Measurements from ENCODE around the gene HDHD5.

HDHD5 gene

DNA sequence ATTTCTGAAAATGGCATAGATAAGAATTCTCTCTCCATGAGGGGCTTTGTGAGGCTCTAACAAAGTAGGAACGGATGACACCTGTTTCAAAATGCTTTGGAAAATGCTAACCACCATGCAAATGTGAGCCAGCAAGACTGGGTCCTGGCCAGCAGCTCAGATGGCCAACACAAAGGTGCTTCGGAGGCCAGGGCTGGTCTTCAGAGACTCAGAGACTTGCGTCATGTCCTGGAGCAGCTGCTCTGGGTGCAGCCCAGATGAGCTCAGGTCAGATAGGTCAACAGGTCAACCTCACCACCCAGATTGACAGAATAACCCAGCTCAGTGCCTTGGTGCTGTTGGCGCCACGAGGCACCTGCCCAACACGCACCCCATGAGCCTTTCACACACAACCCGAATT is 25.9 kb downstream of the HDHD5 start:
- Histone ChIP-seq H3K4me3 (ENCODE audit: low read length) (no peak overlapping the region), H3K9ac (ENCODE audit: low read length) (no peak overlapping the region), H3K4me1 (ENCODE audit: control insufficient read depth, insufficient read depth, low read length) (no peaks in the 10 kb centered on the region), H3K9me3 (ENCODE audit: control insufficient read depth, low read length) (no peaks in the 10 kb centered on the region), H3K27me3 (ENCODE audit: control insufficient read depth, insufficient read depth, low read length) (no peaks in the 10 kb centered on the region), H3K36me3 (ENCODE audit: control insufficient read depth, insufficient read depth, low read length) (no peaks in the 10 kb centered on the region)

DNA sequence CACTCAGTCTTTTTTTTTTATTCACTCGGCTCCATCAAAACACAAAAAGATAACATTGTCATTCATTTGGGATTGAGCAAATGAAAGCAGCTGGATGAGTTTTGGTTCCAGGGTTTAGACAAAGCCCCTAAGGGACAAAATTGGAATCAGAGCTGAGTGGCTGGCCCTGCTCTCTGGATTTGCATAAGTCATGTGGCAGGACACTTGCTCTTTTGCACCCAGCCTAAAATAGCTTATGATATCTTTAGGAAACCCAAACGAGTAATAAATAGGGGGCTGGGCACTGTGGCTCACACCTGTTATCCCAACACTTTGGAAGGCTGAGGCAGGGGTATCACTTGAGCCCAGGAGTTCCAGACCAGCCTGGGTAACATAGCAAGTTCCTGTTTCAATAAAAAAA is 27.0 kb downstream of the HDHD5 start:
- Histone ChIP-seq H3K9me3 (ENCODE audit: control insufficient read depth, low read length) (no peaks in the 10 kb centered on the region), H3K9ac (ENCODE audit: low read length) (no peak overlapping the region), H3K4me3 (ENCODE audit: low read length) (no peak overlapping the region), H3K27me3 (ENCODE audit: control insufficient read depth, insufficient read depth, low read length) (no peaks in the 10 kb centered on the region), H3K4me1 (ENCODE audit: control insufficient read depth, insufficient read depth, low read length) (no peaks in the 10 kb centered on the region), H3K36me3 (ENCODE audit: control insufficient read depth, insufficient read depth, low read length) (no peaks in the 10 kb centered on the region)

- no peaks in the 10 kb centered on the region for H3K36me3 ChIP-seq (ENCODE audit: control insufficient read depth, insufficient read depth, low read length)
- H3K9ac ChIP-seq (ENCODE audit: low read length): no peak overlapping the region
- no peaks in the 10 kb centered on the region for H3K9me3 ChIP-seq (ENCODE audit: control insufficient read depth, low read length)
- H3K27me3 ChIP-seq (ENCODE audit: control insufficient read depth, insufficient read depth, low read length): no peaks in the 10 kb centered on the region
- no peaks in the 10 kb centered on the region for H3K4me1 ChIP-seq (ENCODE audit: control insufficient read depth, insufficient read depth, low read length)
- H3K4me3 ChIP-seq (ENCODE audit: low read length): no peak overlapping the region
Measured at GRCh38 chr22:17131686-17132085, 27.4 kb downstream of the HDHD5 start.

DNA sequence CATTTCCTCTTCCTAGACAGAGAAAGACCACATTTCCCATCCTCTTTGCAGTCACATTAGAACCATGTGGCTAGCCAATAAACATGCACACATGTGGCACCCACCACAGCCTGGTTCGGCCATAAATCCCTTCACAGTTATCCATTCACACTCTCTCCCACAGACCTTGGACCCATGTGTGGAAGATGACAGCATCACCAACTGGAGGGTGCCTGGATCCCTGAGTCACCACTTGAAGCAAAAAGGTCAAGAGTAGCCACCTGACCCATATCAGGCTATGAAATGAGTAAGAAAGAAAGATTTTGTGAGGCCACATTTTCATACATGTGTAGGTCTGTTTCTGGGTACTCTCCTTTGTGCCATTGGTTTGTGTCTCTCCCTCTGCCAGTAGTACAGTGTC is 28.9 kb downstream of the HDHD5 start:
- Histone ChIP-seq H3K27me3 (ENCODE audit: control insufficient read depth, insufficient read depth, low read length) (no peaks in the 10 kb centered on the region), H3K4me3 (ENCODE audit: low read length) (no peak overlapping the region), H3K9ac (ENCODE audit: low read length) (no peak overlapping the region), H3K9me3 (ENCODE audit: control insufficient read depth, low read length) (no peaks in the 10 kb centered on the region), H3K36me3 (ENCODE audit: control insufficient read depth, insufficient read depth, low read length) (no peaks in the 10 kb centered on the region), H3K4me1 (ENCODE audit: control insufficient read depth, insufficient read depth, low read length) (no peaks in the 10 kb centered on the region)

- H3K4me1 ChIP-seq (ENCODE audit: control insufficient read depth, insufficient read depth, low read length): peaks cover 10% of the 10 kb centered on the region
Measured at GRCh38 chr22:17121233-17122195, 37.6 kb downstream of the HDHD5 start, which contains the start of gene TMEM121B. TSS of gene TMEM121B (minus strand) at chr22:17121360. CDS start at chr22:17121127, 233 bp downstream.

DNA sequence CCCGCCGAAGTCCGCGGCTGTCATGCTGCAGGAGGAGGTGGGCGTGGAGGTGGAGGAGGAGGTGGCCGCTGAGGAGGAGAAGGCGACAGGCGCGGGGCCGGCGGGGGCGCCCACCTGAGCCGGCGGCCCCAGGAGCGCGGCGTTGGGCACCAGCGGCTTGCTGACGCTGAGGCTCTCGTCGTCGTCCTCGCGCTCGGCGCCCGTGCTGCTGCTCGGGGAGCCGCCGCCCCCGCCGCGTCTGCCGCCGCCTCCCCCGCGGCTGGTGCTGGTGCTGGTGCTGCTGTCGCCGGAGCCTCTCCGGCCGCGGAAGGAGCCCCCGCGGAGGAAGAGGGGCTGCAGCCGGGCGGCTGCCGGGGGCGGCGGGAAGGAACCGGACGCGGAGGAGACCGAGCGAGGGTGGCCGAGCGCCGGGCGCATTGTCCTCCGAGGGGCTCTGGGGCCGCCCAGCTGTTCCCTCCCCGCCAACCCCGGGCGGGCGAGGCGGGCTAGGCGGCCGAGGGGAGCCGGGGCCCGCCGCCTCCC is 38.3 kb downstream of the HDHD5 start:
- H3K9ac ChIP-seq (ENCODE audit: low read length): no peak overlapping the region
- no peaks in the 10 kb centered on the region for H3K9me3 ChIP-seq (ENCODE audit: control insufficient read depth, low read length)
- no peaks in the 10 kb centered on the region for H3K36me3 ChIP-seq (ENCODE audit: control insufficient read depth, insufficient read depth, low read length)
- peaks cover 37% of the 10 kb centered on the region for H3K27me3 ChIP-seq (ENCODE audit: control insufficient read depth, insufficient read depth, low read length)
- H3K4me1 ChIP-seq (ENCODE audit: control insufficient read depth, insufficient read depth, low read length): peaks cover 10% of the 10 kb centered on the region
- H3K4me3 ChIP-seq (ENCODE audit: low read length): no peak overlapping the region

More at GRCh38 chr22:17121233-17122195, 37.6 kb downstream of the HDHD5 start, which contains the start of gene TMEM121B:
- no peaks in the 10 kb centered on the region for H3K36me3 ChIP-seq (ENCODE audit: control insufficient read depth, insufficient read depth, low read length)
- H3K27me3 ChIP-seq (ENCODE audit: control insufficient read depth, insufficient read depth, low read length): peaks cover 37% of the 10 kb centered on the region
- H3K4me3 ChIP-seq (ENCODE audit: low read length): no peak within 1 kb of the TSS
- H3K9me3 ChIP-seq (ENCODE audit: control insufficient read depth, low read length): no peaks in the 10 kb centered on the region
- no peak within 1 kb of the TSS for H3K9ac ChIP-seq (ENCODE audit: low read length)

GRCh38 chr22:17120281-17120680 is 38.8 kb downstream of the HDHD5 start:
- Histone ChIP-seq H3K9ac (ENCODE audit: low read length) (no peak overlapping the region), H3K4me3 (ENCODE audit: low read length) (no peak overlapping the region), H3K27me3 (ENCODE audit: control insufficient read depth, insufficient read depth, low read length) (peaks cover 37% of the 10 kb centered on the region), H3K9me3 (ENCODE audit: control insufficient read depth, low read length) (no peaks in the 10 kb centered on the region), H3K36me3 (ENCODE audit: control insufficient read depth, insufficient read depth, low read length) (no peaks in the 10 kb centered on the region), H3K4me1 (ENCODE audit: control insufficient read depth, insufficient read depth, low read length) (peaks cover 10% of the 10 kb centered on the region)

GRCh38 chr22:17119481-17120202 is 39.4 kb downstream of the HDHD5 start:
- H3K9ac ChIP-seq (ENCODE audit: low read length): no peak overlapping the region
- no peaks in the 10 kb centered on the region for H3K36me3 ChIP-seq (ENCODE audit: control insufficient read depth, insufficient read depth, low read length)
- peaks cover 10% of the 10 kb centered on the region for H3K4me1 ChIP-seq (ENCODE audit: control insufficient read depth, insufficient read depth, low read length)
- no peaks in the 10 kb centered on the region for H3K9me3 ChIP-seq (ENCODE audit: control insufficient read depth, low read length)
- H3K27me3 ChIP-seq (ENCODE audit: control insufficient read depth, insufficient read depth, low read length): peaks cover 37% of the 10 kb centered on the region
- no peak overlapping the region for H3K4me3 ChIP-seq (ENCODE audit: low read length)

DNA sequence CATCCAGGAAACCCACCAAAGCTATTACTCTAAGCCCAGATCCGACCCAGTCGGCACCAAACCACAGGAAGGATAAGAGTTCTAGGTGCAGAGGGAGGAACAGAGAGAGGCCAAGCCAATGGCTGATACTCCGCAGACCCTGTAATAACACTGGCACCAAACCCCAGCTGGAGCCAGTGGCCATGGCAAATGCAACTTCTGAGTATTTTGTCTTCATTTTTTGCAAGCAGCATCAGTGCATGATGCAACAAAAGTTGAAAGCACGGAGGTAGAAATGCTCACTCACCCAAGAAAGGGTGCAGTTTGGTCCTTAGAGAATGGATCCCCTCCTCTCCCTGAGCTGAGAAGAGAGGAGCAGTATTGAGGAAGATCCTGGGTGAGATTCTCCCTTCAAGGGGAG is 40.7 kb downstream of the HDHD5 start:
- Histone ChIP-seq H3K9ac (ENCODE audit: low read length) (no peak overlapping the region), H3K4me3 (ENCODE audit: low read length) (no peak overlapping the region), H3K36me3 (ENCODE audit: control insufficient read depth, insufficient read depth, low read length) (no peaks in the 10 kb centered on the region), H3K27me3 (ENCODE audit: control insufficient read depth, insufficient read depth, low read length) (peaks cover 37% of the 10 kb centered on the region), H3K4me1 (ENCODE audit: control insufficient read depth, insufficient read depth, low read length) (peaks cover 10% of the 10 kb centered on the region), H3K9me3 (ENCODE audit: control insufficient read depth, low read length) (no peaks in the 10 kb centered on the region)

DNA sequence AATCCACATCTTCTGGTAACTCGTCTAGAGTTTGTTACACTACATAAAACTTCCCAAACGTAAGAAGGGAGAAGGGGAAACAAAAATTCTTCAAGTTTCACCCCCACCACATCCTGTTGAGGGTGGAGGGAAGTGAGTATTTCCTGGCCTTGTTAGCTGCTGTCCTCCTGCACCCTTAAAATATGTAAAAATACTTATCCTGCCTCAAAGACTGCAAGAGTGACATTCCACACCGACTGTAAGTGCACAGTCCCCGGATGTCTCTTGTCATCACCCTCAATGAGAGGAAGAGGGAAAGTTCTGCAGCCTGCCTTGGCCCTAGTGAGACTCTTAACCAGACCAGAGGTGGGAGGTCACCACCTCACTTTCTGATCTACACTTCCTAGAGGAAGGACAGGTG is 41.2 kb downstream of the HDHD5 start:
- no peak overlapping the region for H3K4me3 ChIP-seq (ENCODE audit: low read length)
- H3K4me1 ChIP-seq (ENCODE audit: control insufficient read depth, insufficient read depth, low read length): peaks cover 10% of the 10 kb centered on the region
- no peaks in the 10 kb centered on the region for H3K9me3 ChIP-seq (ENCODE audit: control insufficient read depth, low read length)
- no peak overlapping the region for H3K9ac ChIP-seq (ENCODE audit: low read length)
- H3K36me3 ChIP-seq (ENCODE audit: control insufficient read depth, insufficient read depth, low read length): no peaks in the 10 kb centered on the region
- H3K27me3 ChIP-seq (ENCODE audit: control insufficient read depth, insufficient read depth, low read length): peaks cover 37% of the 10 kb centered on the region

DNA sequence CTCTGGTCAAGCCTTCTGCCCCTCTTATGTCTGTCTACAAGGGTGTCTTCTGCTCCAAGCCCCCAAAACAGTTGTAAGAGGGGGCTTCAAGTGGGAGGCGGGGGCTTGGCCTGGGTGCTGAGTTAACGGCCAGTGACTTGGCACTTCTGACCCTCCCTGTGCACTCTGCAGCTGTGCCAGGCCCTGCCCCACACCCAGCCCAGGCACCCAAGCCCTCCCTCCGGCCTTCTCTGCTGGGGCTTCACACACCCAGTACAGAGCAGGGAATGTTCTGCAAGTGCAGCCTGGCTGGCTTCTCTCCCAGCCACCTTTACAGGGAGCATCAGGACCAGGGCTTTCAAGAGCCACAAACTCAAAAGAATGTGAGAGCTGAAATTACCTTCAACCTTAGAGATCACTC is 41.7 kb downstream of the HDHD5 start:
- Histone ChIP-seq H3K27me3 (ENCODE audit: control insufficient read depth, insufficient read depth, low read length) (peaks cover 32% of the 10 kb centered on the region), H3K9me3 (ENCODE audit: control insufficient read depth, low read length) (no peaks in the 10 kb centered on the region), H3K36me3 (ENCODE audit: control insufficient read depth, insufficient read depth, low read length) (no peaks in the 10 kb centered on the region), H3K4me3 (ENCODE audit: low read length) (no peak overlapping the region), H3K9ac (ENCODE audit: low read length) (no peak overlapping the region), H3K4me1 (ENCODE audit: control insufficient read depth, insufficient read depth, low read length) (peaks cover 10% of the 10 kb centered on the region)
